HUES64 (cell line): ENCODE results near the gene UCK2.

Experiments
- H3K27ac ChIP-seq: 2 replicates; pipeline ENCODE4 v1.7.0; 2013; ENCODE audit warnings: low read depth, low read length, inconsistent platforms
- H3K27me3 ChIP-seq: 2 replicates; pipeline ENCODE4 v1.6.1; 2013; ENCODE audit warnings: mild to moderate bottlenecking, low read length; ENCODE audit not compliant: insufficient read depth
- H3K36me3 ChIP-seq: 2 replicates; pipeline ENCODE4 v1.6.1; 2013; ENCODE audit warnings: mild to moderate bottlenecking, low read length; ENCODE audit not compliant: insufficient read depth
- H3K4me1 ChIP-seq: 2 replicates; pipeline ENCODE4 v1.6.1; 2013; ENCODE audit warnings: mild to moderate bottlenecking, low read length, moderate library complexity; ENCODE audit not compliant: insufficient read depth
- H3K4me3 ChIP-seq: 2 replicates; pipeline ENCODE4 v1.5.1; 2013; ENCODE audit warnings: mild to moderate bottlenecking, low read length, moderate library complexity
- H3K9ac ChIP-seq: 2 replicates; pipeline ENCODE4 v1.6.1; 2013; ENCODE audit warnings: mild to moderate bottlenecking, low read depth, low read length
- H3K9me3 ChIP-seq: 2 replicates; pipeline ENCODE4 v1.6.1; 2013; ENCODE audit warnings: low read depth, low read length; ENCODE audit not compliant: insufficient read depth
- WGBS: fragments of 150-250, 120-280 bp; methylation state at CpG from one replicate; pipeline ENCODE4 v1.1.7; 2013; ENCODE audit warnings: missing lambda C conversion rate; 5-methylcytosine and 5-hydroxymethylcytosine counted together

Gene UCK2

GRCh38 chr1:165882168-165882837 lies 54.9 kb downstream of the UCK2 start:
- peaks cover 22% of the 10 kb centered on the region; the same call in 1 of the 2 replicates for H3K4me1 ChIP-seq
- 93% methylated on average over 3 of the region's 3 CpGs for WGBS
- no peak overlapping the region for H3K27ac ChIP-seq
- H3K9me3 ChIP-seq: peaks cover 11% of the 10 kb centered on the region
- H3K9ac ChIP-seq: no peak overlapping the region
- H3K36me3 ChIP-seq: peaks cover 8% of the 10 kb centered on the region; the same call in 1 of the 2 replicates
- H3K4me3 ChIP-seq: no peak overlapping the region
- H3K27me3 ChIP-seq: no peaks in the 10 kb centered on the region

GRCh38 chr1:165883056-165883455 lies 55.6 kb downstream of the UCK2 start:
- H3K9ac ChIP-seq: no peak overlapping the region
- H3K4me1 ChIP-seq: peaks cover 22% of the 10 kb centered on the region; the same call in 1 of the 2 replicates
- H3K9me3 ChIP-seq: 0 out of 2 replicates have a peak, but pooled peaks cover 3% of the 10 kb centered on the region
- WGBS: 87% methylated on average over 5 of the region's 5 CpGs
- H3K36me3 ChIP-seq: peaks cover under 1% of the 10 kb centered on the region; the same call in 1 of the 2 replicates
- no peak overlapping the region for H3K27ac ChIP-seq
- no peak overlapping the region for H3K4me3 ChIP-seq
- no peaks in the 10 kb centered on the region for H3K27me3 ChIP-seq

- no peak overlapping the region for H3K9ac ChIP-seq
- H3K27ac ChIP-seq: peak overlapping the region; percentile 47; the same call in 1 of the 2 replicates
Observed at GRCh38 chr1:165884009-165884689, 56.7 kb downstream of the UCK2 start.

GRCh38 chr1:165884690-165885304 lies 57.4 kb downstream of the UCK2 start:
- Histone ChIP-seq H3K27me3 (no peaks in the 10 kb centered on the region), H3K36me3 (peaks cover under 1% of the 10 kb centered on the region; the same call in 1 of the 2 replicates), H3K4me1 (peaks cover 22% of the 10 kb centered on the region; the same call in 1 of the 2 replicates), H3K9me3 (no peaks in the 10 kb centered on the region), H3K4me3 (no peak overlapping the region), H3K27ac (no peak overlapping the region), H3K9ac (no peak overlapping the region)
- WGBS: 84% methylated on average over 5 of the region's 5 CpGs

More at GRCh38 chr1:165884009-165884689, 56.7 kb downstream of the UCK2 start:
- H3K36me3 ChIP-seq: no peaks in the 10 kb centered on the region
- H3K4me1 ChIP-seq: peaks cover 22% of the 10 kb centered on the region; the same call in 1 of the 2 replicates
- no peaks in the 10 kb centered on the region for H3K27me3 ChIP-seq
- 77% methylated on average over 9 of the region's 9 CpGs for WGBS
- no peaks in the 10 kb centered on the region for H3K9me3 ChIP-seq
- H3K4me3 ChIP-seq: no peak overlapping the region

GRCh38 chr1:165885305-165885694 lies 57.9 kb downstream of the UCK2 start:
- Histone ChIP-seq H3K27ac (no peak overlapping the region), H3K27me3 (no peaks in the 10 kb centered on the region), H3K9ac (no peak overlapping the region), H3K36me3 (peaks cover 5% of the 10 kb centered on the region), H3K9me3 (no peaks in the 10 kb centered on the region), H3K4me1 (peaks cover 22% of the 10 kb centered on the region; the same call in 1 of the 2 replicates), H3K4me3 (no peak overlapping the region)
- WGBS: 98% methylated on average over 2 of the region's 3 CpGs

- Histone ChIP-seq H3K9me3 (no peaks in the 10 kb centered on the region), H3K4me3 (no peak overlapping the region), H3K9ac (no peak overlapping the region), H3K4me1 (peaks cover 22% of the 10 kb centered on the region; the same call in 1 of the 2 replicates), H3K27me3 (no peaks in the 10 kb centered on the region), H3K36me3 (peaks cover 14% of the 10 kb centered on the region), H3K27ac (no peak overlapping the region)
- 90% methylated on average over 2 of the region's 2 CpGs for WGBS
Observed at GRCh38 chr1:165886193-165886592, 58.8 kb downstream of the UCK2 start.

- Histone ChIP-seq H3K4me3 (no peak overlapping the region), H3K27me3 (no peaks in the 10 kb centered on the region), H3K9ac (no peak overlapping the region), H3K27ac (no peak overlapping the region), H3K9me3 (0 out of 2 replicates have a peak, but pooled peaks cover 2% of the 10 kb centered on the region), H3K36me3 (peaks cover 22% of the 10 kb centered on the region), H3K4me1 (peaks cover 22% of the 10 kb centered on the region; the same call in 1 of the 2 replicates)
- 97% methylated on average over 2 of the region's 2 CpGs for WGBS
Observed at GRCh38 chr1:165886983-165887382, 59.6 kb downstream of the UCK2 start.

GRCh38 chr1:165887877-165888551 lies 60.6 kb downstream of the UCK2 start:
- Histone ChIP-seq H3K27ac (no peak overlapping the region), H3K9me3 (0 out of 2 replicates have a peak, but pooled peaks cover 2% of the 10 kb centered on the region), H3K4me3 (no peak overlapping the region), H3K4me1 (peaks cover 22% of the 10 kb centered on the region; the same call in 1 of the 2 replicates), H3K27me3 (no peaks in the 10 kb centered on the region), H3K9ac (no peak overlapping the region), H3K36me3 (peaks cover 31% of the 10 kb centered on the region)
- 95% methylated on average over 7 of the region's 8 CpGs for WGBS

- Histone ChIP-seq H3K4me3 (no peak overlapping the region), H3K27me3 (no peaks in the 10 kb centered on the region), H3K27ac (no peak overlapping the region), H3K36me3 (peaks cover 37% of the 10 kb centered on the region), H3K9me3 (0 out of 2 replicates have a peak, but pooled peaks cover 2% of the 10 kb centered on the region), H3K4me1 (peaks cover 19% of the 10 kb centered on the region; the same call in 1 of the 2 replicates), H3K9ac (no peak overlapping the region)
- WGBS: 97% methylated on average over 3 of the region's 4 CpGs
Observed at GRCh38 chr1:165888552-165888920, 61.1 kb downstream of the UCK2 start.

- no peaks in the 10 kb centered on the region for H3K27me3 ChIP-seq
- H3K9ac ChIP-seq: no peak overlapping the region
- no peak overlapping the region for H3K4me3 ChIP-seq
- H3K4me1 ChIP-seq: no peaks in the 10 kb centered on the region
- 95% methylated on average over 1 of the region's 1 CpG for WGBS
- peaks cover 58% of the 10 kb centered on the region for H3K36me3 ChIP-seq
- 0 out of 2 replicates have a peak, but pooled peaks cover 2% of the 10 kb centered on the region for H3K9me3 ChIP-seq
- H3K27ac ChIP-seq: no peak overlapping the region
Observed at GRCh38 chr1:165890684-165891083, 63.3 kb downstream of the UCK2 start.
